NCI-H1694 (cell line): ENCODE data around the gene SLC19A1.
A peak's percentile ranks its signal among the peaks of the same experiment; 100 is the strongest.

Experiments
- DNase-seq: peaks from one replicate; lab custom pipeline; 2025; lab: John Stamatoyannopoulos, UW

SLC19A1 gene

GRCh38 chr21:45478115-45478801 lies 64.0 kb downstream of the SLC19A1 start:
- peak; percentile 62 for DNase-seq

GRCh38 chr21:45477176-45478114 lies 64.8 kb downstream of the SLC19A1 start:
- no peak for DNase-seq

GRCh38 chr21:45476582-45476981 lies 65.7 kb downstream of the SLC19A1 start:
- no peak for DNase-seq

GRCh38 chr21:45475797-45476570 lies 66.3 kb downstream of the SLC19A1 start:
- no peak for DNase-seq

- DNase-seq, result no peak
Measured at GRCh38 chr21:45475004-45475685, 67.1 kb downstream of the SLC19A1 start.

- DNase-seq, result no peak
Measured at GRCh38 chr21:45474323-45474950, 67.8 kb downstream of the SLC19A1 start.

- no peak for DNase-seq
Measured at GRCh38 chr21:45473496-45474322, 68.5 kb downstream of the SLC19A1 start.

GRCh38 chr21:45472445-45473365 lies 69.5 kb downstream of the SLC19A1 start:
- DNase-seq, result no peak

GRCh38 chr21:45471525-45472221 lies 70.6 kb downstream of the SLC19A1 start:
- no peak for DNase-seq

GRCh38 chr21:45470773-45471524 lies 71.3 kb downstream of the SLC19A1 start:
- DNase-seq, result no peak

GRCh38 chr21:45470087-45470515 lies 72.1 kb downstream of the SLC19A1 start:
- DNase-seq, result no peak

- DNase-seq, result no peak
Measured at GRCh38 chr21:45469273-45470086, 72.8 kb downstream of the SLC19A1 start.

- no peak for DNase-seq
Measured at GRCh38 chr21:45468971-45469272, 73.3 kb downstream of the SLC19A1 start.

GRCh38 chr21:45468051-45468970 lies 73.9 kb downstream of the SLC19A1 start:
- no peak for DNase-seq

- no peak for DNase-seq
Measured at GRCh38 chr21:45467221-45467779, 74.9 kb downstream of the SLC19A1 start.
